Measurements from ENCODE around the gene ADCY3. TPM values are rescaled to one million over a fixed set of nuclear protein-coding genes. Genes with fewer than 3 reads are reported as not detected.

The ADCY3 gene
- polyA plus RNA-seq, 1 of the 3 experiments (the other 2 are of a cell fraction) = 53.9 TPM

DNA sequence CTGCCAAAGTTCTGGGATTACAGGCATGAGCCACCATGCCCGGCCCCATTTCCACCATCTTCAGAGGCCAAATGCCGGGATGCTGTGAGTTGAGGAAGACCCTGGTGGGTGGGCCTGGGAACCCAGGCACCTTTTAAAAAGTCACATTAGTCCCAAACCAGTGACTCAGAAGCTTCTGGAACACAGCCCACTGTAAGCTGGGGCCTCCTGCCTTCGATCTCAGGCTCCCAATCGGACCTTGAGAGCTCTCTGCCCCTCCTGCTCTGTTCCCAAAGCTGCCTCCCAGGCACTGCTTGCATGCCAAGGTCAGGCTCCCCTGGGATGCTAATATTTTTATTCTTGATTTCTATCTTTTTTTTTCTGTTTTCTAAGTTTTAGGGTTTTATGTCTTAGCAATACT, 4.2 kb downstream of the ADCY3 start:
- H4K20me1 ChIP-seq (ENCODE audit: insufficient read depth) = peaks cover 6% of the 10 kb centered on the region; the same call in 1 of the 2 replicates
- 84% methylated on average over 4 of the region's 4 CpGs for WGBS (ENCODE audit: low lambda C conversion rate)

DNA sequence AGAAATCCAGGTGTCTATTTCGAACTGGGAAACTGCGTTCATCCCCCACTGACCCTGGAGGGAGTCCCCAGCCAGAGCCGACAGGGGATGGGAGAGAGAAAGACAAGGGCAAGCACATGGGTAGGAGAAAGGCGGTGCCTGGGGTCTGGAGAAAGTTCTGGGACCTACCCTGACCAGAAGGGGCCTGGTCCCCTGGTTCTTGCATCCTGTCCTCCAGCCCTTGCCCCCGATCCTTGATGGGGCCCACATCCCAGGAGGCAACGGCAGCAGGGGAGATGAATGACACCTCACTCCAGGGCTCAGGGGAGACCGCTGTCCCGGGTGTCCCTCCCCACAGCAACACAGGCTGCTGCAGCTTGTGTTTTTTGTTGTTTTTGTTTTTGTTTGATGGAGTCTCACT, 4.9 kb downstream of the ADCY3 start:
- Histone ChIP-seq H3F3A (replicated peaks; ENCODE audit: insufficient read depth) (no peaks in the 10 kb centered on the region), H2AFZ (ENCODE audit: low read depth) (no peak overlapping the region), H3K27me3 (ENCODE audit: insufficient read depth) (no peaks in the 10 kb centered on the region), H3K27ac (ENCODE audit: low read depth in 2 of 2, low read length in 1 of 2) (no peak overlapping the region), H3K79me2 (ENCODE audit: insufficient read depth) (peaks cover 11% of the 10 kb centered on the region), H3K9me3 (0 out of 2 replicates have a peak, but pooled peaks cover 2% of the 10 kb centered on the region), H3K4me1 (ENCODE audit: control insufficient read depth in 1 of 2, insufficient read depth in 2 of 2, low read depth in 1 of 2, low read length in 1 of 2) (peaks cover 0 to 25% of the 10 kb centered on the region in 2 experiments; a peak in 1 of 4 replicates), H3K9ac (no peak overlapping the region), H3K9me2 (no peaks in the 10 kb centered on the region), H3K4me2 (no peak overlapping the region), H3K4me3 (ENCODE audit: low read depth in 2 of 2, low read length in 1 of 2) (no peak overlapping the region), H3K36me3 (replicated peaks in 1 of 2; ENCODE audit: control insufficient read depth in 1 of 2, insufficient read depth in 2 of 2, low read length in 1 of 2) (peaks cover 0 to 5% of the 10 kb centered on the region in 2 experiments), H4K20me1 (ENCODE audit: insufficient read depth) (peaks cover 6% of the 10 kb centered on the region; the same call in 1 of the 2 replicates)
- WGBS (ENCODE audit: low lambda C conversion rate) = 93% methylated on average over 8 of the region's 8 CpGs
- ChIA-PET POLR2A (interaction anchor here (0.7 kb wide), 1 partner anchor 29 kb away, joined by 3 read pairs; no protein-coding TSS in a partner anchor), CTCF (no interaction called here)
- DNase-seq = no peak
- TF ChIP-seq FOXM1 (IDR thresholded peaks at IDR 0.05; ENCODE audit: low read depth) (no peak), RAD21 (IDR thresholded peaks at IDR 0.05; ENCODE audit: low read length) (no peak), NRF1 (IDR thresholded peaks at IDR 0.05; ENCODE audit: low read depth, low read length) (no peak), TEAD4 (IDR thresholded peaks at IDR 0.05; ENCODE audit: borderline replicate concordance, insufficient read depth) (no peak), GATA2 (CRISPR knock-in tag; IDR thresholded peaks at IDR 0.05) (no peak), PBX3 (IDR thresholded peaks at IDR 0.05) (no peak), IRF3 (IDR thresholded peaks at IDR 0.05; ENCODE audit: low read depth, low read length) (no peak), ZBTB33 (IDR thresholded peaks at IDR 0.05; ENCODE audit: borderline replicate concordance, low read depth) (no peak), EP300 (IDR thresholded peaks at IDR 0.05; ENCODE audit: borderline replicate concordance in 1 of 2, low read depth in 1 of 2, low read length in 1 of 2) (no peak), TCF12 (IDR thresholded peaks at IDR 0.05) (no peak), RXRA (IDR thresholded peaks at IDR 0.05; ENCODE audit: borderline replicate concordance, low read depth) (no peak), CTCF (IDR thresholded peaks at IDR 0.05) (no peak), ELF1 (IDR thresholded peaks at IDR 0.05) (no peak), SMC3 (IDR thresholded peaks at IDR 0.05; ENCODE audit: low read depth, low read length) (no peak), EZH2phosphoT487 (IDR thresholded peaks at IDR 0.05; ENCODE audit: borderline replicate concordance, low read depth) (no peak), USF1 (IDR thresholded peaks at IDR 0.05; ENCODE audit: borderline replicate concordance, low read depth) (no peak), CHD2 (IDR thresholded peaks at IDR 0.05; ENCODE audit: low read length, partially characterized antibody) (no peak)

More for the DNA sequence above, 4.2 kb downstream of the ADCY3 start:
- no peaks in the 10 kb centered on the region for H3F3A ChIP-seq (replicated peaks; ENCODE audit: insufficient read depth)
- peaks cover 0 to 25% of the 10 kb centered on the region in 2 experiments; a peak in 1 of 4 replicates for H3K4me1 ChIP-seq (ENCODE audit: control insufficient read depth in 1 of 2, insufficient read depth in 2 of 2, low read depth in 1 of 2, low read length in 1 of 2)
- no peaks in the 10 kb centered on the region for H3K27me3 ChIP-seq (ENCODE audit: insufficient read depth)
- no peak for DNase-seq
- no peak overlapping the region for H3K27ac ChIP-seq (ENCODE audit: low read depth in 2 of 2, low read length in 1 of 2)
- ChIA-PET POLR2A (interaction anchor here (0.7 kb wide), 1 partner anchor 29 kb away, joined by 3 read pairs; no protein-coding TSS in a partner anchor), CTCF (interaction anchor here (0.6 to 1.0 kb wide), 2 partner anchors 12 to 14 kb away, joined by 3 read pairs; no protein-coding TSS in a partner anchor)
- TF ChIP-seq JUND (IDR thresholded peaks at IDR 0.05) (no peak), TAF1 (IDR thresholded peaks at IDR 0.05; ENCODE audit: borderline replicate concordance, low read depth, low read length) (no peak), RCOR1 (IDR thresholded peaks at IDR 0.05; ENCODE audit: low read length) (no peak), ELF1 (IDR thresholded peaks at IDR 0.05) (no peak), GABPA (IDR thresholded peaks at IDR 0.05; ENCODE audit: low read depth) (no peak), TCF12 (IDR thresholded peaks at IDR 0.05) (no peak), MEF2A (IDR thresholded peaks at IDR 0.05; ENCODE audit: borderline replicate concordance, low read depth) (no peak)
- H3K9me2 ChIP-seq = no peaks in the 10 kb centered on the region
- no peak overlapping the region for H3K9ac ChIP-seq
- no peak overlapping the region for H3K4me2 ChIP-seq
- peaks cover 8% of the 10 kb centered on the region; the same call in 1 of the 2 replicates for H3K79me2 ChIP-seq (ENCODE audit: insufficient read depth)
- H3K36me3 ChIP-seq (replicated peaks in 1 of 2; ENCODE audit: control insufficient read depth in 1 of 2, insufficient read depth in 2 of 2, low read length in 1 of 2) = peaks cover 0 to 2% of the 10 kb centered on the region in 2 experiments
- H3K4me3 ChIP-seq (ENCODE audit: low read depth in 2 of 2, low read length in 1 of 2) = no peak overlapping the region
- H2AFZ ChIP-seq (ENCODE audit: low read depth) = no peak overlapping the region
- H3K9me3 ChIP-seq = no peaks in the 10 kb centered on the region
